HepG2 (cell line): ENCODE measurements around the gene SINHCAF.

Experiments
- ATRX ChIP-seq: sonication (generic); formaldehyde crosslinking; IDR thresholded peaks from 2 replicates; pipeline ENCODE4 v1.4.0; 2020; ENCODE audit warnings: missing genetic modification reagents, borderline replicate concordance
- MYNN ChIP-seq: sonication (generic); formaldehyde crosslinking; IDR thresholded peaks from 2 replicates; pipeline ENCODE4 v1.4.0; 2020; ENCODE audit warnings: mild to moderate bottlenecking, low read depth, missing genetic modification reagents
- NFYB ChIP-seq: sonication (generic); formaldehyde crosslinking; IDR thresholded peaks from 2 replicates; pipeline ENCODE4 v1.4.0; 2020; ENCODE audit warnings: missing genetic modification reagents
- POLR2G ChIP-seq: fragments of 200-400 bp; formaldehyde crosslinking; IDR thresholded peaks from 2 replicates; pipeline ENCODE4 v1.6.1; 2018; ENCODE audit warnings: mild to moderate bottlenecking, low read depth, low read length, moderate library complexity
- REST ChIP-seq, 2 experiments: IDR thresholded peaks; 2 replicates each; pipeline ENCODE4 v1.6.1; 2011 to 2012; ENCODE audit warnings: low read length in 2 of 2, borderline replicate concordance in 1 of 2, low read depth in 1 of 2, mild to moderate bottlenecking in 1 of 2, moderate library complexity in 1 of 2
- RFXANK ChIP-seq: IDR thresholded peaks from 2 replicates; pipeline ENCODE4 v1.6.1; 2016
- TAF1 ChIP-seq: sonication (generic); formaldehyde crosslinking; IDR thresholded peaks from 2 replicates; pipeline ENCODE4 v1.4.0; 2020; ENCODE audit warnings: missing genetic modification reagents
- TCF7L2 ChIP-seq: IDR thresholded peaks from 2 replicates; pipeline ENCODE4 v1.6.1; 2011; ENCODE audit warnings: mild to moderate bottlenecking, low read depth, low read length, moderate library complexity
- ZNF609 ChIP-seq: sonication (generic); formaldehyde crosslinking; IDR thresholded peaks from 2 replicates; pipeline ENCODE4 v1.4.0; 2020; ENCODE audit warnings: mild to moderate bottlenecking, missing genetic modification reagents, borderline replicate concordance
- ZNF75D ChIP-seq: sonication (generic); formaldehyde crosslinking; IDR thresholded peaks from 2 replicates; pipeline ENCODE4 v1.8.1; 2023; ENCODE audit warnings: missing genetic modification reagents, mild to moderate bottlenecking, borderline replicate concordance
- TF ChIP-seq, protein P1 (sequence below): sonication (generic); formaldehyde crosslinking; IDR thresholded peaks from 2 replicates; pipeline ENCODE4 v1.5.0; 2020; ENCODE audit warnings: mild to moderate bottlenecking, missing genetic modification reagents, moderate library complexity
- TF ChIP-seq, protein P2 (sequence below): sonication (generic); formaldehyde crosslinking; IDR thresholded peaks from 2 replicates; pipeline ENCODE4 v1.4.0; 2020; ENCODE audit warnings: mild to moderate bottlenecking, missing genetic modification reagents
- TF ChIP-seq, protein P3 (sequence below): sonication (generic); formaldehyde crosslinking; IDR thresholded peaks from 2 replicates; pipeline ENCODE4 v1.4.0; 2020; ENCODE audit warnings: missing genetic modification reagents, borderline replicate concordance

DNA sequence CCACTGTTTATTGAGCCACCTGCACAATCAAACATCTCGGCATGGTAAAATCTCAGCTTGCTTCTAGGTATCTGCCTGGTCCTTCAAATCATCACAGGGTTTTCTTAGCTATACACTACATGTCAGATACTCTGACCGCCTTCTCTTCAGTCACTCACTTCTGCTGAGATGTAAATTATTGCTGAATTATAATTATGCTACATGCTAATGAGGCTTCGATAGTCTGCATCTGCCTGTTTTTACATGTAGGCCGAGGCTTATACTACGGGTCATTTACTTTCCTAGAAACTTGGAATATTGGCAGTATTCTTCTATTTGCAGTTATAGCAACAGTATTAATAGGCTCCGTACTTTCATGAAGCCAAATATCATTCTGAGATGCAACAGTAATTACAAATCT is 77.6 kb downstream of the SINHCAF start:
- TF ChIP-seq, protein P1, sequence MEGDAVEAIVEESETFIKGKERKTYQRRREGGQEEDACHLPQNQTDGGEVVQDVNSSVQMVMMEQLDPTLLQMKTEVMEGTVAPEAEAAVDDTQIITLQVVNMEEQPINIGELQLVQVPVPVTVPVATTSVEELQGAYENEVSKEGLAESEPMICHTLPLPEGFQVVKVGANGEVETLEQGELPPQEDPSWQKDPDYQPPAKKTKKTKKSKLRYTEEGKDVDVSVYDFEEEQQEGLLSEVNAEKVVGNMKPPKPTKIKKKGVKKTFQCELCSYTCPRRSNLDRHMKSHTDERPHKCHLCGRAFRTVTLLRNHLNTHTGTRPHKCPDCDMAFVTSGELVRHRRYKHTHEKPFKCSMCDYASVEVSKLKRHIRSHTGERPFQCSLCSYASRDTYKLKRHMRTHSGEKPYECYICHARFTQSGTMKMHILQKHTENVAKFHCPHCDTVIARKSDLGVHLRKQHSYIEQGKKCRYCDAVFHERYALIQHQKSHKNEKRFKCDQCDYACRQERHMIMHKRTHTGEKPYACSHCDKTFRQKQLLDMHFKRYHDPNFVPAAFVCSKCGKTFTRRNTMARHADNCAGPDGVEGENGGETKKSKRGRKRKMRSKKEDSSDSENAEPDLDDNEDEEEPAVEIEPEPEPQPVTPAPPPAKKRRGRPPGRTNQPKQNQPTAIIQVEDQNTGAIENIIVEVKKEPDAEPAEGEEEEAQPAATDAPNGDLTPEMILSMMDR (CRISPR knock-in tag), result no peak
- TF ChIP-seq NFYB (CRISPR knock-in tag) (no peak), REST (IDR thresholded peaks at IDR 0.05; ENCODE audit: borderline replicate concordance in 1 of 2, low read depth in 1 of 2, low read length in 2 of 2) (no peak), TCF7L2 (no peak), MYNN (CRISPR knock-in tag) (no peak), ZNF609 (no peak), POLR2G (no peak), TAF1 (CRISPR knock-in tag) (no peak), RFXANK (CRISPR knock-in tag) (no peak), ATRX (CRISPR knock-in tag) (no peak), ZNF75D (CRISPR knock-in tag) (no peak)
- TF ChIP-seq, protein P2, sequence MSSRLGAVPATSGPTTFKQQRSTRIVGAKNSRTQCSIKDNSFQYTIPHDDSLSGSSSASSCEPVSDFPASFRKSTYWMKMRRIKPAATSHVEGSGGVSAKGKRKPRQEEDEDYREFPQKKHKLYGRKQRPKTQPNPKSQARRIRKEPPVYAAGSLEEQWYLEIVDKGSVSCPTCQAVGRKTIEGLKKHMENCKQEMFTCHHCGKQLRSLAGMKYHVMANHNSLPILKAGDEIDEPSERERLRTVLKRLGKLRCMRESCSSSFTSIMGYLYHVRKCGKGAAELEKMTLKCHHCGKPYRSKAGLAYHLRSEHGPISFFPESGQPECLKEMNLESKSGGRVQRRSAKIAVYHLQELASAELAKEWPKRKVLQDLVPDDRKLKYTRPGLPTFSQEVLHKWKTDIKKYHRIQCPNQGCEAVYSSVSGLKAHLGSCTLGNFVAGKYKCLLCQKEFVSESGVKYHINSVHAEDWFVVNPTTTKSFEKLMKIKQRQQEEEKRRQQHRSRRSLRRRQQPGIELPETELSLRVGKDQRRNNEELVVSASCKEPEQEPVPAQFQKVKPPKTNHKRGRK (CRISPR knock-in tag), result no peak
- TF ChIP-seq, protein P3, sequence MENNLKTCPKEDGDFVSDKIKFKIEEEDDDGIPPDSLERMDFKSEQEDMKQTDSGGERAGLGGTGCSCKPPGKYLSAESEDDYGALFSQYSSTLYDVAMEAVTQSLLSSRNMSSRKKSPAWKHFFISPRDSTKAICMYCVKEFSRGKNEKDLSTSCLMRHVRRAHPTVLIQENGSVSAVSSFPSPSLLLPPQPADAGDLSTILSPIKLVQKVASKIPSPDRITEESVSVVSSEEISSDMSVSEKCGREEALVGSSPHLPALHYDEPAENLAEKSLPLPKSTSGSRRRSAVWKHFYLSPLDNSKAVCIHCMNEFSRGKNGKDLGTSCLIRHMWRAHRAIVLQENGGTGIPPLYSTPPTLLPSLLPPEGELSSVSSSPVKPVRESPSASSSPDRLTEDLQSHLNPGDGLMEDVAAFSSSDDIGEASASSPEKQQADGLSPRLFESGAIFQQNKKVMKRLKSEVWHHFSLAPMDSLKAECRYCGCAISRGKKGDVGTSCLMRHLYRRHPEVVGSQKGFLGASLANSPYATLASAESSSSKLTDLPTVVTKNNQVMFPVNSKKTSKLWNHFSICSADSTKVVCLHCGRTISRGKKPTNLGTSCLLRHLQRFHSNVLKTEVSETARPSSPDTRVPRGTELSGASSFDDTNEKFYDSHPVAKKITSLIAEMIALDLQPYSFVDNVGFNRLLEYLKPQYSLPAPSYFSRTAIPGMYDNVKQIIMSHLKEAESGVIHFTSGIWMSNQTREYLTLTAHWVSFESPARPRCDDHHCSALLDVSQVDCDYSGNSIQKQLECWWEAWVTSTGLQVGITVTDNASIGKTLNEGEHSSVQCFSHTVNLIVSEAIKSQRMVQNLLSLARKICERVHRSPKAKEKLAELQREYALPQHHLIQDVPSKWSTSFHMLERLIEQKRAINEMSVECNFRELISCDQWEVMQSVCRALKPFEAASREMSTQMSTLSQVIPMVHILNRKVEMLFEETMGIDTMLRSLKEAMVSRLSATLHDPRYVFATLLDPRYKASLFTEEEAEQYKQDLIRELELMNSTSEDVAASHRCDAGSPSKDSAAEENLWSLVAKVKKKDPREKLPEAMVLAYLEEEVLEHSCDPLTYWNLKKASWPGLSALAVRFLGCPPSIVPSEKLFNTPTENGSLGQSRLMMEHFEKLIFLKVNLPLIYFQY (CRISPR knock-in tag), result no peak
